T-helper 9 cell (primary cell): ENCODE results near the gene STAT5A.
"Not testable (repeated sequence)": the region's sequence is repeated elsewhere in the genome, so short reads cannot be mapped to it uniquely, and the experiment has no call there.

ENCODE experiments used
- DNase-seq: peaks from one replicate; pipeline ENCODE4 v3.0.0-alpha.2; 2020
- total RNA-seq, 2 donors: gene quantifications; one replicate each; lab custom pipeline; 2026; lab: John Stamatoyannopoulos, UW

Gene STAT5A
- 216 to 230 reads per million in 2 donors for total RNA-seq

DNA sequence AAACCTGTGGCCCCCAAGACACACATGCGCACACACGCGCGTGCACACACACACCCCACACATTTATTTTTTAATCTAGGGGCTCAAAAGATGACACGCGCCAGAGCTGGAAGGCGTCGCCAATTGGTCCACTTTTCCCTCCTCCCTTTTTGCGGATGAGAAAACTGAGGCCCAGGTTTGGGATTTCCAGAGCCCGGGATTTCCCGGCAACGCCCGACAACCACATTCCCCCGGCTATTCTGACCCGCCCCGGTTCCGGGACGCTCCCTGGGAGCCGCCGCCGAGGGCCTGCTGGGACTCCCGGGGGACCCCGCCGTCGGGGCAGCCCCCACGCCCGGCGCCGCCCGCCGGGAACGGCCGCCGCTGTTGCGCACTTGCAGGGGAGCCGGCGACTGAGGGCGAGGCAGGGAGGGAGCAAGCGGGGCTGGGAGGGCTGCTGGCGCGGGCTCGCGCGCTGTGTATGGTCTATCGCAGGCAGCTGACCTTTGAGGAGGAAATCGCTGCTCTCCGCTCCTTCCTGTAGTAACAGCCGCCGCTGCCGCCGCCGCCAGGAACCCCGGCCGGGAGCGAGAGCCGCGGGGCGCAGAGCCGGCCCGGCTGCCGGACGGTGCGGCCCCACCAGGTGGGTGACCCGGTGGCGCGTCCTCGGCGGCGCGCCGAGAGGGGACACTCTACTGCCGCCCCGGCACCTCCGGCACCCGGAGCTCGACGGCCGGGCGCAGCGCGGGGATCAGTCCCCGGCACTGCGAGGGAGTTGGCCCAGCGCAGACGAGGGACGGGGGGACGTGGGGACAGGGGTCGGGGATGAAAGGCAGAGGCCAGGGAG lies at the start of gene STAT5A:
Gene STAT5A (plus strand): TSS at position 522 of the 826 bp plus-strand sequence. CDS start 914 bp downstream, outside the sequence.
- peak; percentile 69 for DNase-seq

DNA sequence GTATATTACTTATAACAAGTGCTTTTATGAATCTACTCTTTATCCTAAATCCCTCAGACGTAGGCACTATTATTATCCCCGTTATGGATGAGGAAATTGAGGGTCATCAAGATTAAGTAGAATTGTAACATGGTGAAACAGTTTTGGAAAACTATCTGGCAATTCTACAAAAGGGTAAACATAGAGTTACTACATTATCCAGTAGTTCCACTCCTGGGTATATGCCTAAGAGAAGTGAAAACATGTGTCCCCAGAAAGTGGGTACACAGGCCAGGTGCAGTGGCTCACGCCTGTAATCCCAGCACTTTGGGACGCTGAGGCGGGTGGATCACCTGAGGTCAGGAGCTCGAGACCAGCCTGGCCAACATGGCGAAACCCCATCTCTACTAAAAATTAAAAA lies 48.7 kb upstream of the STAT5A start:
- DNase-seq = not testable (repeated sequence)

- DNase-seq = no peak
Observed at GRCh38 chr17:42240201-42240600, 48.1 kb upstream of the STAT5A start.

- not testable (repeated sequence) for DNase-seq
Observed at GRCh38 chr17:42240863-42241262, 47.4 kb upstream of the STAT5A start.

- no peak for DNase-seq
Observed at GRCh38 chr17:42241871-42242270, 46.4 kb upstream of the STAT5A start.

DNA sequence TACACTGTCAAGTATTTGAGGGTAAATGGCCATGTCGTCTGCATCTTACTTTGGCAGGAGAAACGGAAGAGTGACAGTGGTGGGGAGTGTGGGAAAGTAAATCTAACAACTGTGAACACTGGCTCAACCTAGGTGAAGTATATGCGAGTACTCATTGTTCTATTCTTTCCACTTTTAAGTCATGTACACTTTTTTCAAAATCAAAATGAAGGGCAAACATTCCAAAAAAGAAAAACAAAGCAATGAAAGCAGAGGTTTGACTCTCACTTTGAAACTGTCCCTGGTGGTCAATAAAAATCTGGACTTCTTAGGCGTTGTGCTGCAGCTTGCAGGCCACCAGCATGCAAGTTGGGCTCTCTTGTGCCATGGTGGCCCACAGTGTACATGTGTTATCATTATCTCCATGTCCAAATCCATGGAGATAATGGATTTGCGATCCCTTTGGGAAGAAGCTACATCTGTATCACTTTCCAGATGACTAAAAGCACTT lies 44.8 kb upstream of the STAT5A start:
- DNase-seq = no peak

GRCh38 chr17:42244116-42244515 lies 44.2 kb upstream of the STAT5A start:
- not testable (repeated sequence) for DNase-seq

GRCh38 chr17:42245183-42245582 lies 43.1 kb upstream of the STAT5A start:
- DNase-seq = not testable (repeated sequence)

DNA sequence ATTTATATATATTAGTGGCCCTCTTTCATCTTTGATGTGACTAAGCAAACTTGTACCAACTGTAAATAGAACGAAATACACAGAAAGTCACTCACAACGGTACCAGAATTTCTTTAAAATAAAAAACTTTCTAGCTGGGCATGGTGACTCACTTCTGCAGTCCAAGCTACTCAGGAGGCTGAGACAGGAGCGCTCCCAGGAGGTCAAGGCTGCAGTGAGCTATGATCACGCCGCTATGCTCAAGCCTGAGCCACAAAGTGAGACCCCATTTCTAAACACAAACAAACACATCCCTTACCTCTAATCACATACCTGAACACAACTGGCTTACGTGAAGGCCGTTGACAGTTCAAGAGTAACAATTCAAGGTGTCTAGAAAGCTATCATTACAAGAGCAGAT lies 41.8 kb upstream of the STAT5A start:
- no peak for DNase-seq

GRCh38 chr17:42247734-42248133 lies 40.6 kb upstream of the STAT5A start:
- DNase-seq = no peak

DNA sequence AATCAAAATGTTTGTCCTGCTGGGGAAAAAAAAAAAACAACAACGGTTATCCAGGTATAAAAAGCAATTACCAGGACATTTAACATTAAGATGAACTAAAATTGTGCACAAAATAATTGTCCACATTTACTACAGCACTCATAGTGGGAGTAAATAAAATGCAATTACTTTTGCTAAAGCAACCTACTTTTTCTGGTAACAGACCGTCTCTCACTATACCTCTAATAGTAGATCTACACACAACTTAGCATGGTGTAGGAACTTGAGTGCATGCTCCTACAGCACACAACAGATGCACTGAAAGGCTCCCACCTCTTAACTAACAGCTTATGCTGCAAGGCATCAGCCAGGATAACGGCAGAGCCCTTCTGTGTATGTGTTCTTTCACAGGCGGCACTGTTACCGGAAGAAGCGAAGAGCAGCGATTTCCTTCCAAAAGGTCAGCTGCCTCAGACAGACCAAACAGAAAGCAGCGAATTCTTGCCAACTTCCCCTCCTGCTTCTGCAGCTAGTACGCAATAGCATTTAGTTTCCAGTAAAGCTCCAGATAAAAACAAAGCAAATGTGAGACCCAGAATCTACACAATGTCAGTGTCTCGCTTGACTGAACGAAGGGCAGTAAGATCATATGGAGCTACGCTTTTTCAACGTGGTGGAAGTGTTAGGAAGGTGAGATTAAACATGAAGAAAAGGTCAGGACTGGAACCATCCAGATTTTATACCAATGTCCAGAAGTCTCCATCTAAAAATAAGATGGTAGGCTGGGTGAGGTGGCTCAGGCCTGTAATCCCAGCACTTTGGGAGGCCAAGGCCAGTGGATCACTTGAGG lies 39.7 kb upstream of the STAT5A start:
- DNase-seq = peak; percentile 61

DNA sequence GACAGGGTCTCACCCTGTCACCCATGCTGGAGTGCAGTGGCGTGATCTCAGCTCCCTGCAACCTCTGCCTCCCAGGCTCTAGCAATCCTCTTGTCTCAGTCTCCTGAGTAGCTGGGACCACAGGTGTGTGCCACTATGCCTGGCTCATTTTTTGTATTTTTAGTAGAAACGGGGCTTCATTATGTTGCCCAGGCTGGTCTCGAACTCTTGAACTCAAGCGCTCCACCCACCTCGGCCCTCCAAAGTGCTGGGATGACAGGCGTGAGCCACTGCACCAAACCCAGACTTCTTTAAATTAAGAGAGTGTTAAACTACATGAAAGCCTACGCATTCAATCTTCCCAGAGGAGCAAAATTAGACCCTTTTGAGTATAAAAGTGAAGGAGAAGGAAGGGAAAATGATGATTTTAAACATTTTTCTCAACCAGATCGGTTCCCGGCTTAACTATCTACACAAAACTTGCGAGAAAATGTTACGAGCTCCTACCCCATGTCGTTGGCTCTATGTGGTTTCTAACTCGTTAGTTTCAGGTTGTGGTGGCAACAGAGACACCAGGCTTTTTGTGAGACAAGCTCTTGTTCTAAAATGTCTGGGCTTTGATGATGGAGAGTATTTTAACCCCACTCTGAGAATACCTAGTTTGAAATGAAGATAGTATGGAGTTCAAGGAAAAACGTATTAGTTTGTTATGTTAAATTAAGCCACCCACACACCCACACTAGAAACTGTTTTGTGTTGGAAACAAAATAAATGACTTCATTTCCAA lies 38.4 kb upstream of the STAT5A start:
- no peak for DNase-seq

- no peak for DNase-seq
Observed at GRCh38 chr17:42251115-42251514, 37.2 kb upstream of the STAT5A start.

DNA sequence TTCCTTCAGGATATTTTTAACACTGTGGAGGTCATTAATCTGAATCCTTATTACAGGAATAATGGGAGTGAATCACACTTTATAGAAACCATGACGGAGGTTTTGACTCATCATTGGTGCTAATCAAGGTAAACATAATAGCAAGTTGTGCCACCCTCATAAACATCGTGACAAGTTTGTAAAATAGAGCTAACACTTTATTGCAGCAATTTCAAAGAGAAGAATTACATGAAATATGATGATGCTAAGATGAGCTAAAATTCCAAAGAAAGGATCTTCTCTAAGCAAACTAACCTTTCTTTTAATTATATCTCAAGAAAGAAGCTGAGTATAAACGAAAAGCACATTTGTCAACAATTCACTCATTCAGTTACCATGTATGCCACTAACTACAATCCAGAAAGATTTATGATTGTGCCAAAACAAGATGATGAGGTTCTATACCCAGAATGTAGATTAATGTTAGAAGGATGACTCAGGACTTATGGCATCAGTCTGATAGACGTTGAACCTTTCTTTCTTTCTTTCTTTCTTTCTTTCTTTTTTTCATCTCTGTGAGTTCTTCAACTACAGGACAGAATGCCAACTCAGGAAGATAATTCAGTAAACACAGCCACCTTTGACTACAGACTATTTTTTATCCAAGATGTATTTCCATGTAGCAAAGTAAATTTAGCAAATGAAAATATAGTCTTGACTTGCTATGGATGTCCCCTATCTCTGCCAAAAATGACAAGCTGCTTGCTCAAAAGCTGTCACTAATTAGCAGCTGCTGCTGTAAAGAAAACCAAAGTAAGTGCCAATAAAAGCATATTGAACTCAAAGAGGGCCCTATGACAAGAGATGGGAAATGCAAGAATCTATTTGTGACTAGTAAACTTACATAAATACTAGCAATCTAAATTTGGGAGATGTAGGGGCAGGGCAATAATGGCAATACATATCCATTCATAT lies 35.4 kb upstream of the STAT5A start:
- no peak for DNase-seq

GRCh38 chr17:42253578-42253977 lies 34.7 kb upstream of the STAT5A start:
- no peak for DNase-seq

- DNase-seq = no peak
Observed at GRCh38 chr17:42255445-42255844, 32.9 kb upstream of the STAT5A start.

- no peak for DNase-seq
Observed at GRCh38 chr17:42260318-42260717, 28.0 kb upstream of the STAT5A start.

DNA sequence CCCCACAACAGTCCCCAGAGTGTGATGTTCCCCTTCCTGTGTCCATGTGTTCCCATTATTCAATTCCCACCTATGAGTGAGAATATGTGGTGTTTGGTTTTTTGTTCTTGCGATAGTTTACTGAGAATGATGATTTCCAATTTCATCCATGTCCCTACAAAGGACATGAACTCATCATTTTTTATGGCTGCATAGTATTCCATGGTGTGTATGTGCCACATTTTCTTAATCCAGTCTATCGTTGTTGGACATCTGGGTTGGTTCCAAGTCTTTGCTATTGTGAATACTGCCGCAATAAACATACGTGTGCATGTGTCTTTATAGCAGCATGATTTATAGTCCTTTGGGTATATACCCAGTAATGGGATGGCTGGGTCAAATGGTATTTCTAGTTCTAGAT lies 23.9 kb upstream of the STAT5A start:
- not testable (repeated sequence) for DNase-seq

DNA sequence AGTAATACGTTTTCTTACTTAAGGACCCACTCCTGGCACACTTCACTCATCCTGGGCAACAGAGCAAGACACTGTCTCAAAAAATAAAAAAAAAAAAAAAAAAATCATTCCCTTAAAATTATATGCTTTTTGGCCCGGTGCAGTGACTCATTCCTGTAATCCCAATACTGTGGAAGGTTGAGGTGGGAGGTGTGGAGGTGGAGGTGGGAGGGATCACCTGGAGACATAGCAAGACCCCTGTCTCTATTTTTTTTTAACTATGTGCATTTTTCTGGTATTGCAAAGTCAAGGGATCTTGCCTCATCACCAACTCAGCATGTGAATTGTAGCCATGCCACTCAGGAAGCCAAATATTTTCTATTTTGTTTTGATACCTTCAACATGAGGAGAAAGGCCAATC lies 21.8 kb upstream of the STAT5A start:
- DNase-seq = no peak

DNA sequence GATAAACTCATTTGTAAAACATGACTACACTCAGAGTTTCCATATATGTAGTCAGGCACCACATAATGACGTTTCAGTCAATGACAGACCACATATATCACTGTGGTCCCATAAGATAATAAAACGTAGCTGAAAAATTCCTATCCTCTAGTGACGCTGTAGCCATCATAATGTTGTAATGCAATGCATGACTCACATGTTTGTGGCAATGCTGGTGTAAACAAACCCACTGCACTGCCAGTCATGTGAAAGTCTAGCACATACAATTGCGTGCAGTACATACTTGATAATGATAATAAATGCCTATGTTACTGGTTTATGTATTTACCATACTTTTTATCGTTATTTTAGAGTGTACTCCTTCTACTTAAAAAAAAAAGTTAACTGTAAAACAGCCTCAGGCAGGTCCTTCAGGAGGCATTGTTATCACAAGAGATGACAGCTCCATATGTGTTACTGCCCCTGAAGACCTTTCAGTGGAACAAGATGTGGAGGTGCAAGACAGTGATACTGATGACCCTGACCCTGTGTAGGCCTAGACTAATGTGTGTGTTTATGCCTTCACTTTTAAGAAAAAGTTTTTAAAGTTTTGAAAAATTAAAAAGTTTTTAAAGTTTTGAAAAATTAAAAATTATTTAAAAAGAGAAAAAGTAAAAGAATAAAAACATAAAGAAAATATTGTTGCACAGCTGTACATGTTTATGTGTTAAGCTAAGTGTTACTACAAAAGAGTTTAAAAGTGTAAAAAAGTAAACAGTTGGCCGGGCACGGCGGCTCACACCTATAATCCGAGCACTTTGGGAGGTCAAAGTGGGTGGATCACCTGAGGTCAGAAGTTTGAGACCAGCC lies 21.2 kb upstream of the STAT5A start:
- DNase-seq = peak; percentile 32

DNA sequence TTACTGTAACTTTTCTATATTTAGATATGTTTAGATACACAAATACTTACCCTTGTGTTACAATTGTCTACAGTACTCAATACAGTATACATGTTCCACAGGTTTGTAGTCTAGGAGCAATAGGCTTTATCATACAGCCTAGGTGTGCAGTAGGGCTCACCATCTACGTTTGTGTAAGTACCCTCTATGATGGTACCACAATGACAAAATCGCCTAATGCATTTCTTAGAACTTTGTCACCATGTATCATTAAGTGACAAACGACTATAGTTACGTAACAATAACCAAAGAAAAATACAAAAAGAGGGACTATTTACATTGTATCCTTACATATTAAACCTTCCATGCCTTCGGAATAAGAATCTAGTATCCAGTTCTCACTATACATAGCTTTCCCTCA lies 20.1 kb upstream of the STAT5A start:
- DNase-seq = no peak
